Glutamatergic neuron (in vitro differentiated cells): Measurements from ENCODE around the gene TDG. TPM values are rescaled to one million over a fixed set of nuclear protein-coding genes. Genes with fewer than 3 reads are reported as not detected.

Experiments
- total RNA-seq: library from RNA; stranded (reverse); fragmentation: NEBNext Ultra II Directional; extraction: Animal tissue kit (Norgen Biotek cat#: 25700); gene quantifications from one replicate; pipeline ENCODE4 v1.2.1, GENCODE V29; 2021; ENCODE audit not compliant: unreplicated experiment

The TDG gene
- total RNA-seq, 1 donor from 2014 or later: 56.8 TPM

Other genes starting within 250 kb of the TDG start
- gene NT5DC3, start 124.6 kb upstream of the TDG start, total RNA-seq: 2.1 TPM
- 231 TPM for gene HSP90B1, start 35.5 kb upstream of the TDG start, total RNA-seq
- not detected for gene GLT8D2, start 84.3 kb downstream of the TDG start, total RNA-seq
- gene HCFC2, start 98.7 kb downstream of the TDG start, total RNA-seq: 25.1 TPM
- gene NFYB, start 172.3 kb downstream of the TDG start, total RNA-seq: 17.1 TPM
- 81.1 TPM for gene TXNRD1, start 249.9 kb downstream of the TDG start, total RNA-seq